Left lobe of liver (tissue), 2 donors: ENCODE data around the gene PDE11A. TPM values are rescaled to one million over a fixed set of nuclear protein-coding genes. Genes with fewer than 3 reads are reported as not detected.

Source experiments
- ATAC-seq: fragments of 200-7000 bp; cut with Tn5 transposase; one replicate; pipeline ENCODE4 v1.9.1; 2020; ENCODE audit warnings: mild to moderate bottlenecking, moderate library complexity
- DNase-seq: peaks from one replicate; pipeline ENCODE4 v3.0.0-alpha.2; 2020; ENCODE audit warnings: low spot score
- total RNA-seq: library from RNA; stranded (reverse); gene quantifications from one replicate; pipeline ENCODE4 v1.2.1, GENCODE V29; 2021
- donor health status: DM: no; HTN: no; CAD: no; lungs with moderate emphysema.
- donor health status: DM: no; HTN: yes; CAD: no.

The PDE11A gene
- total RNA-seq, 1 donor from 2014 or later, result 3.9 TPM

GRCh38 chr2:177778472-177778871 lies 294.1 kb downstream of the PDE11A start:
- ATAC-seq (no peak), DNase-seq (no peak)

- DNase-seq, result no peak
- ATAC-seq, result peak; percentile 64
These were observed 300.0 kb downstream of the PDE11A start for GRCh38 chr2:177772529-177772928.

- ATAC-seq (no peak), DNase-seq (no peak)
These were observed 301.4 kb downstream of the PDE11A start for GRCh38 chr2:177771191-177771590.

GRCh38 chr2:177767768-177768167 lies 304.8 kb downstream of the PDE11A start:
- DNase-seq (no peak), ATAC-seq (peak; percentile 36)

- DNase-seq (no peak), ATAC-seq (no peak)
These were observed 306.9 kb downstream of the PDE11A start for GRCh38 chr2:177765698-177766097.

- peak; percentile 57 for DNase-seq
- ATAC-seq, result peak; percentile 93
These were observed 308.9 kb downstream of the PDE11A start for GRCh38 chr2:177763531-177764265.

GRCh38 chr2:177759443-177759842 lies 313.1 kb downstream of the PDE11A start:
- no peak for DNase-seq

GRCh38 chr2:177758591-177759371 lies 313.8 kb downstream of the PDE11A start:
- ATAC-seq, result peak; percentile 27

More at GRCh38 chr2:177759443-177759842, 313.1 kb downstream of the PDE11A start:
- no peak for ATAC-seq

GRCh38 chr2:177756336-177756735 lies 316.2 kb downstream of the PDE11A start:
- ATAC-seq (no peak), DNase-seq (no peak)

More at GRCh38 chr2:177758591-177759371, 313.8 kb downstream of the PDE11A start:
- no peak for DNase-seq

- no peak for DNase-seq
- ATAC-seq, result no peak
These were observed 318.1 kb downstream of the PDE11A start for GRCh38 chr2:177754492-177754873.

- no peak for DNase-seq
- ATAC-seq, result peak; percentile 43
These were observed 318.7 kb downstream of the PDE11A start for GRCh38 chr2:177753682-177754491.

GRCh38 chr2:177748360-177748759 lies 324.2 kb downstream of the PDE11A start:
- DNase-seq (no peak), ATAC-seq (no peak)

- ATAC-seq (no peak), DNase-seq (no peak)
These were observed 325.2 kb downstream of the PDE11A start for GRCh38 chr2:177747384-177747783.

GRCh38 chr2:177746358-177746757 lies 326.2 kb downstream of the PDE11A start:
- ATAC-seq (no peak), DNase-seq (no peak)

- no peak for DNase-seq
- no peak for ATAC-seq
These were observed 327.0 kb downstream of the PDE11A start for GRCh38 chr2:177745531-177745930.

GRCh38 chr2:177742851-177743250 lies 329.7 kb downstream of the PDE11A start:
- DNase-seq (no peak), ATAC-seq (no peak)

- ATAC-seq (no peak), DNase-seq (no peak)
These were observed 330.7 kb downstream of the PDE11A start for GRCh38 chr2:177741866-177742265.

GRCh38 chr2:177740700-177741099 lies 331.9 kb downstream of the PDE11A start:
- no peak for DNase-seq
- ATAC-seq, result no peak

- DNase-seq (no peak), ATAC-seq (no peak)
These were observed 333.9 kb downstream of the PDE11A start for GRCh38 chr2:177738461-177739235.

- no peak for DNase-seq
- ATAC-seq, result no peak
These were observed 337.2 kb downstream of the PDE11A start for GRCh38 chr2:177735318-177735803.
